PFSK-1 (cell line): Measurements from ENCODE around the gene ABCF1.

Experiments
- FOXP2 ChIP-seq: optimal IDR thresholded peaks from 2 replicates; pipeline ENCODE3; 2011; ENCODE audit warnings: borderline replicate concordance, control low read depth, inconsistent platforms; ENCODE audit not compliant: insufficient read depth; ENCODE audit errors: extremely low read length, extremely low read depth
- POLR2AphosphoS5 ChIP-seq: IDR thresholded peaks from 2 replicates; pipeline ENCODE4 v1.6.1; 2012; ENCODE audit warnings: low read depth, mild to moderate bottlenecking, control low read depth, low read length, moderate library complexity
- SIN3A ChIP-seq: IDR thresholded peaks from 2 replicates; pipeline ENCODE4 v1.6.1; 2012; ENCODE audit warnings: mild to moderate bottlenecking, low read length, moderate library complexity, borderline replicate concordance; ENCODE audit not compliant: insufficient read depth
- TAF1 ChIP-seq: IDR thresholded peaks from 2 replicates; pipeline ENCODE4 v1.6.1; 2012; ENCODE audit warnings: low read length, control low read depth, borderline replicate concordance; ENCODE audit not compliant: insufficient read depth
- TF ChIP-seq, protein P1 (sequence below), 2 experiments: IDR thresholded peaks; 2 replicates each; pipeline versions ENCODE4 v1.6.1 to v1.8.0; 2011 to 2012; ENCODE audit warnings: low read depth in 2 of 2, low read length in 2 of 2, control low read depth in 1 of 2, inconsistent platforms in 1 of 2, mild to moderate bottlenecking in 1 of 2, moderate library complexity in 1 of 2; ENCODE audit not compliant: insufficient read depth in 1 of 2

The ABCF1 gene

DNA sequence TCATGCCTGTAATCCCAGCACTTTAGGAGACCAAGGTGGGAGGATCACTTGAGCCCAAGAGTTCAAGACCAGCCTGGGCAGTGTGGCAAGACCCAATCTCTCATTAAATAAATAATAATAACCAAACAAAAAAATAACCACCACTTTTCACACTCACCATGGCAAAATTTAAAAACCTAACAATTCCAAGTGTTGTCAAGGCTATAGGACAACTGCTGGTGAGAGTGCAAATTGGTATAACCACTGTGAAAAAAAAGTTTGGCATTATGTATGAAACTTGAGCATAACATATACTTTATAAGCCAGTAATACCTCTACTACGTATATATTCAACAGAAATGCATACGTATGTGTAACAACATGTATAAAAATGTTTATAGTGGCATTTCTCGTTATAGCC, 10.3 kb upstream of the ABCF1 start:
- TF ChIP-seq POLR2AphosphoS5 (no peak), FOXP2 (no peak)

DNA sequence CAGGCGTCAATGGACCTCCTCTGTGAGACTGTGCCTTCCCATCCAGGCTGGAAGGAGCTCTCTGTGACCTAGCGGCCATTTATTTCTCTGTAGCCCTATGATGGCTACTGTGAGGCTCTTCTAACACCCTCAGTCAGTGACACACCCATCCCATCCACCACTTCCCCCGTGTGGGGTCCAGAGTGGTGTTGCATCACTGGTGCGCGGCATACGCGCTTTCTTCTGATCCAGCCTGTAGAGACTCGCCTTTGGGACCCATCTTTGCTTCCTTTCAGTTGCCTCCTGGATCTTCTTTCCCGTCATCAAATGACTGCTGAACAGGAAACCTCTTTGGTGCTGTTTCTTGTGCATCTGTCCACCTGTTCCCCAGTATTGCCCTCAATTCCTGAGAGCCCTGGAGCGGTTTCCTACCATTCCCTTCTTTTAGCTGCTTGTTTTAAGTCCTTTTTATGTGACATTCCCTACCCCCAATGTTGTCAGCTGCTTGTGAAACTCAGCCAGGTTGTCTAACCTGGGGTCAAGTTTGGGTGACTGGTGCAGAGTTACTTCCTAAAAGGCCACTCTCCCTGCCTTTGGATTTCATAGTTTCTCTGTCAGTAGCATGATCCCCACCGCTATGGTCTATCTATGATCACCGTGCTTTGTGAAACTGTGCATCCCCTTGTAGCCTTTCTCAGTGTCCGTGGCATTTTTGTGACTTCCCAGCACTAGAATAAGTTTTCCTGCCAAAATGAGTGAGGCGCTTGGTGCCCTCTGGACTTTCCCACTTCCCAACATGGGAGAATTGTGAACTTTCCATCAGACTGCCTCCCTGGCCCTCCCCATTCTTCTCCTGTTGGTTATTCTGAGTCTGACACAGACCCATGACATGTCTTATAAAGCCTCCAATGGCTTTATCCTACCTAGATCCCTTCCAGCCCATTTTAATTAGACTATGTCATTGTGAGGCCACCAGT, 8.5 kb upstream of the ABCF1 start:
- TF ChIP-seq POLR2AphosphoS5 = no peak
- no peak for TF ChIP-seq FOXP2
- TF ChIP-seq, protein P1, sequence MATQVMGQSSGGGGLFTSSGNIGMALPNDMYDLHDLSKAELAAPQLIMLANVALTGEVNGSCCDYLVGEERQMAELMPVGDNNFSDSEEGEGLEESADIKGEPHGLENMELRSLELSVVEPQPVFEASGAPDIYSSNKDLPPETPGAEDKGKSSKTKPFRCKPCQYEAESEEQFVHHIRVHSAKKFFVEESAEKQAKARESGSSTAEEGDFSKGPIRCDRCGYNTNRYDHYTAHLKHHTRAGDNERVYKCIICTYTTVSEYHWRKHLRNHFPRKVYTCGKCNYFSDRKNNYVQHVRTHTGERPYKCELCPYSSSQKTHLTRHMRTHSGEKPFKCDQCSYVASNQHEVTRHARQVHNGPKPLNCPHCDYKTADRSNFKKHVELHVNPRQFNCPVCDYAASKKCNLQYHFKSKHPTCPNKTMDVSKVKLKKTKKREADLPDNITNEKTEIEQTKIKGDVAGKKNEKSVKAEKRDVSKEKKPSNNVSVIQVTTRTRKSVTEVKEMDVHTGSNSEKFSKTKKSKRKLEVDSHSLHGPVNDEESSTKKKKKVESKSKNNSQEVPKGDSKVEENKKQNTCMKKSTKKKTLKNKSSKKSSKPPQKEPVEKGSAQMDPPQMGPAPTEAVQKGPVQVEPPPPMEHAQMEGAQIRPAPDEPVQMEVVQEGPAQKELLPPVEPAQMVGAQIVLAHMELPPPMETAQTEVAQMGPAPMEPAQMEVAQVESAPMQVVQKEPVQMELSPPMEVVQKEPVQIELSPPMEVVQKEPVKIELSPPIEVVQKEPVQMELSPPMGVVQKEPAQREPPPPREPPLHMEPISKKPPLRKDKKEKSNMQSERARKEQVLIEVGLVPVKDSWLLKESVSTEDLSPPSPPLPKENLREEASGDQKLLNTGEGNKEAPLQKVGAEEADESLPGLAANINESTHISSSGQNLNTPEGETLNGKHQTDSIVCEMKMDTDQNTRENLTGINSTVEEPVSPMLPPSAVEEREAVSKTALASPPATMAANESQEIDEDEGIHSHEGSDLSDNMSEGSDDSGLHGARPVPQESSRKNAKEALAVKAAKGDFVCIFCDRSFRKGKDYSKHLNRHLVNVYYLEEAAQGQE (IDR thresholded peaks at IDR 0.05; ENCODE audit: insufficient read depth in 1 of 2, low read depth in 2 of 2, low read length in 2 of 2) = no peak
- no peak for TF ChIP-seq TAF1
- no peak for TF ChIP-seq SIN3A

DNA sequence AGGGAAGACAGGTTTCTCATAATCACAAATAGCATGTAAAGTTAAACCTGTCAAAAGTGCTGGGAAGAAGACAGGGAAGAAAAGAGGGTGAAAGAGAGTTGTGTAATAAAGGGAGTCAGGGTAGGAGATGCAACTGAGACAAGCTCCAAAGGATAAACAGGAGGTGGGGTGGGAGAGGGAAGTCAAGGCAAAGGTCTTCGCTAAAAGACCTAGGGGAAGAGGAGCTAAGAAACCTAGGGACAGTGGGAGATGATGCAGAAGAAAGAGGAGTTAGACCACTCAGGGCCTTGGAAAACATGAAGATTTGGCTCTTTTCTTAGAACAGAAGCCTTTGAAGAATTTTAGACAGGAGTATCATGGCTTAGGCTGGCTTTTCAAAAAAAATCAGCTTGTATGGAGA, 7.1 kb upstream of the ABCF1 start:
- TF ChIP-seq SIN3A = no peak
- TF ChIP-seq TAF1 = no peak
- TF ChIP-seq, protein P1 (IDR thresholded peaks at IDR 0.05; ENCODE audit: insufficient read depth in 1 of 2, low read depth in 2 of 2, low read length in 2 of 2) = no peak
- no peak for TF ChIP-seq POLR2AphosphoS5
- no peak for TF ChIP-seq FOXP2

DNA sequence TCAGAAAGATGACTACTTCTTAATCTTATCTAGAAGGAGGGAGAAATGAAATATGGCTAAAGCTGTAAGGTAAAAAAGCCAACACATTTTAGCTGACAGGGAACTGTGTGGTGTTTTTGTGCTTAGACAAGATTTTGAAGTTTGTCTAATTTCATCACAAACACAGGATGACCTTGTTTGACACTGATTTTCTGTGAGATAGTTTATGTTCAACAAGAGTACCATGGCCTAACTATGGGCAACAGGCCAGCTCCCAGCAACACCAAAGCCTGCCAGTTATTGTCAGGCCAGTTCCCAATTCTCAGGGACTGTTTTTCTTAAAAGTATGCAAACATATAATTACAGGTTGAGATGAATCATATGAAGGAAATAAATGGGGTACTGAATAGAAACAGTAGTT, 5.5 kb upstream of the ABCF1 start:
- no peak for TF ChIP-seq SIN3A

DNA sequence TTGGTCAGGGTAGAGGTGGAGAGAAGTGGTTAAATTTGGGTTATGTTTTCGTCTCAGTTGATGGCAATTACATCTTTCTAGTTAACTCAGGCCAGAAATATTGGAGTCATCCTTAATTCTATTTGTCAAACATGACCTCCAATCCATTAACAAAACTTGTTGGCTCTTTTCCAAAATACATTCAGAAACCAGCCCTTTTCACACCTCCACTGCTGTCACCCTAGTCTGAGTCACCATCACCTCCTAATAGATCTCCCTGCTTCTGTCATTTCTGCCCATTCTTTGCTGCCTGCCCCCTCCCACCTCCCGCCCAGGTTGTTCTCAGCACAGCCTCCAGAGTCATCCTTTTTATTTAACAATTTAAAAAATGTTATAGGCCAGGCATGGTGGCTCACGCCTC, 3.0 kb upstream of the ABCF1 start:
- TF ChIP-seq TAF1 = no peak
- TF ChIP-seq, protein P1 (IDR thresholded peaks at IDR 0.05; ENCODE audit: insufficient read depth in 1 of 2, low read depth in 2 of 2, low read length in 2 of 2) = no peak
- no peak for TF ChIP-seq FOXP2
- no peak for TF ChIP-seq POLR2AphosphoS5
- no peak for TF ChIP-seq SIN3A

DNA sequence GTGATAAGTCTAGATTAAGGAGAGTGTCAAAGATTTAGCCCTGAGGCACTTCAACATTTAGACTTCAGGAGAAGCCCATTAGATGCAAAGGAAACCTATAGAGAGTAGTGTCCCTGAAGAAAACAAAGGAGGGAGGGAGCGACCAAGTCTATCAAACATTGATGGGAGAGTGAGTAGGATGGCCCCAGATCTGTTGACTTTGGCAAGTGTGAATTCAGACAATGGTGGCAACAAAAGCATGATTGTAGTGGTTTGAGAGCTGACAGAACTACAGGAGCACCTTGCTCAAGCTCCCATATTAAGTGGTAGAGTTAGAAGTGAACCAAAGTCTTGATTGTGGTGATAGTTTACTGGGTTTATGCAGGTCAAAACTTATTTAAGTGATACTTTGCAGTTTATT, 979 bp upstream of the ABCF1 start:
- TF ChIP-seq TAF1 = no peak
- TF ChIP-seq POLR2AphosphoS5 = no peak
